Esophagus squamous epithelium (tissue), 5 donors: Measurements from ENCODE around the gene RRAS2. TPM values are rescaled to one million over a fixed set of nuclear protein-coding genes. Genes with fewer than 3 reads are reported as not detected.
A peak's percentile ranks its signal among the peaks of the same experiment; 100 is the strongest.

Experiments
- DNase-seq: peaks from one replicate; lab custom pipeline; 2025; lab: John Stamatoyannopoulos, UW
- H3K27ac ChIP-seq, 4 donors: fragments of 200-600 bp; sonication (generic); one replicate each; pipeline ENCODE4 v1.5.1; 2016 to 2019; ENCODE audit warnings: mild to moderate bottlenecking in 1 of 4
- H3K27me3 ChIP-seq, 4 donors: fragments of 200-600 bp; sonication (generic); 1 replicate in 3 of 4; 2 replicates in 1 of 4; pipeline versions ENCODE4 v1.5.1 to v1.6.0; 2017 to 2021; ENCODE audit warnings: antibody characterized with exemption in 1 of 4
- H3K36me3 ChIP-seq, 3 donors: fragments of 200-600 bp; sonication (generic); one replicate each; pipeline ENCODE4 v1.5.1; 2016 to 2019
- H3K4me1 ChIP-seq, 3 donors: fragments of 200-600 bp; sonication (generic); one replicate each; pipeline ENCODE4 v1.5.1; 2017 to 2019
- H3K4me3 ChIP-seq, 4 donors: fragments of 200-600 bp; sonication (generic); 1 replicate in 3 of 4; 2 replicates in 1 of 4; pipeline ENCODE4 v1.5.1; 2016 to 2019; ENCODE audit warnings: mild to moderate bottlenecking in 2 of 4, moderate library complexity in 1 of 4
- H3K9me3 ChIP-seq, 3 donors: fragments of 200-600 bp; sonication (generic); one replicate each; pipeline ENCODE4 v1.5.1; 2016 to 2019
- POLR2A ChIP-seq, 4 donors: fragments of 450-650 bp; IDR thresholded peaks; one replicate each; pipeline ENCODE4 v1.6.1; 2017; ENCODE audit warnings: antibody characterized with exemption in 4 of 4, mild to moderate bottlenecking in 4 of 4, moderate library complexity in 3 of 4
- WGBS, 2 donors: methylation state at CpG; one replicate each; pipeline ENCODE4 v1.1.5; 2018; 5-methylcytosine and 5-hydroxymethylcytosine counted together
- intact Hi-C: fragments of 100-400 bp; cut with DNase I; formaldehyde crosslinking; loops from one replicate; pipeline ENCODE4 v1.15.0; 2022
- total RNA-seq, 4 donors: library from RNA; depleted of rRNA; stranded (reverse); fragments of >200 nt; gene quantifications; one replicate each; pipeline ENCODE4 v1.1.0, GENCODE V29; 2016
- TF ChIP-seq, protein P1 (sequence below), 6 experiments: fragments of 450-650 bp in 4 of 6; fragments of 200-600 bp in 2 of 6; sonication (generic) in 2 of 6; IDR thresholded peaks; one replicate each; pipeline ENCODE4 v1.5.1; 2016 to 2019; ENCODE audit warnings: antibody characterized with exemption in 6 of 6, mild to moderate bottlenecking in 4 of 6, moderate library complexity in 4 of 6
- donor health status: DM: yes; HTN: yes; CAD: no.

The RRAS2 gene
- total RNA-seq, 4 donors from 2014 or later = 14.1 to 42.5 (median 29.0) TPM

GRCh38 chr11:14240951-14241350 lies 118.0 kb downstream of the RRAS2 start:
- TF ChIP-seq POLR2A (IDR thresholded peaks at IDR 0.05) = no peak
- TF ChIP-seq, protein P1, sequence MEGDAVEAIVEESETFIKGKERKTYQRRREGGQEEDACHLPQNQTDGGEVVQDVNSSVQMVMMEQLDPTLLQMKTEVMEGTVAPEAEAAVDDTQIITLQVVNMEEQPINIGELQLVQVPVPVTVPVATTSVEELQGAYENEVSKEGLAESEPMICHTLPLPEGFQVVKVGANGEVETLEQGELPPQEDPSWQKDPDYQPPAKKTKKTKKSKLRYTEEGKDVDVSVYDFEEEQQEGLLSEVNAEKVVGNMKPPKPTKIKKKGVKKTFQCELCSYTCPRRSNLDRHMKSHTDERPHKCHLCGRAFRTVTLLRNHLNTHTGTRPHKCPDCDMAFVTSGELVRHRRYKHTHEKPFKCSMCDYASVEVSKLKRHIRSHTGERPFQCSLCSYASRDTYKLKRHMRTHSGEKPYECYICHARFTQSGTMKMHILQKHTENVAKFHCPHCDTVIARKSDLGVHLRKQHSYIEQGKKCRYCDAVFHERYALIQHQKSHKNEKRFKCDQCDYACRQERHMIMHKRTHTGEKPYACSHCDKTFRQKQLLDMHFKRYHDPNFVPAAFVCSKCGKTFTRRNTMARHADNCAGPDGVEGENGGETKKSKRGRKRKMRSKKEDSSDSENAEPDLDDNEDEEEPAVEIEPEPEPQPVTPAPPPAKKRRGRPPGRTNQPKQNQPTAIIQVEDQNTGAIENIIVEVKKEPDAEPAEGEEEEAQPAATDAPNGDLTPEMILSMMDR (IDR thresholded peaks at IDR 0.05) = no peak
- no peaks in the 10 kb centered on the region for H3K27me3 ChIP-seq
- intact Hi-C loops = loop anchor here (10.0 kb wide), 1 partner anchor 466 kb away; no protein-coding TSS in a partner anchor
- no peaks in the 10 kb centered on the region for H3K36me3 ChIP-seq
- H3K4me1 ChIP-seq = no peaks in the 10 kb centered on the region
- H3K27ac ChIP-seq = no peak overlapping the region
- no peak overlapping the region for H3K4me3 ChIP-seq
- WGBS, 2 donors = 93 to 96% methylated on average over 4 of the region's 4 CpGs
- DNase-seq = no peak
- no peaks in the 10 kb centered on the region for H3K9me3 ChIP-seq

GRCh38 chr11:14240221-14240620 lies 118.8 kb downstream of the RRAS2 start:
- intact Hi-C loops = loop anchor here (10.0 kb wide), 1 partner anchor 465 kb away; no protein-coding TSS in a partner anchor

GRCh38 chr11:14237444-14237961 lies 121.5 kb downstream of the RRAS2 start:
- intact Hi-C loops = no loop called here
- Histone ChIP-seq H3K36me3 (no peaks in the 10 kb centered on the region), H3K4me1 (no peaks in the 10 kb centered on the region), H3K27ac (peak overlapping the region in 1 of 4 donors; percentile 34), H3K4me3 (no peak overlapping the region), H3K9me3 (no peaks in the 10 kb centered on the region), H3K27me3 (no peaks in the 10 kb centered on the region)
- no peak for DNase-seq
- TF ChIP-seq, protein P1 (IDR thresholded peaks at IDR 0.05) = no peak
- TF ChIP-seq POLR2A (IDR thresholded peaks at IDR 0.05) = no peak
- 51 to 57% methylated on average over 9 of the region's 9 CpGs for WGBS, 2 donors

More at GRCh38 chr11:14240221-14240620, 118.8 kb downstream of the RRAS2 start:
- no peak overlapping the region for H3K4me3 ChIP-seq
- no peak overlapping the region for H3K27ac ChIP-seq
- DNase-seq = no peak
- no peaks in the 10 kb centered on the region for H3K4me1 ChIP-seq
- TF ChIP-seq, protein P1 (IDR thresholded peaks at IDR 0.05) = no peak
- TF ChIP-seq POLR2A (IDR thresholded peaks at IDR 0.05) = no peak
- no peaks in the 10 kb centered on the region for H3K27me3 ChIP-seq
- no peaks in the 10 kb centered on the region for H3K36me3 ChIP-seq
- no peaks in the 10 kb centered on the region for H3K9me3 ChIP-seq

GRCh38 chr11:14235701-14236100 lies 123.3 kb downstream of the RRAS2 start:
- Histone ChIP-seq H3K4me1 (no peaks in the 10 kb centered on the region), H3K27me3 (peaks cover 0 to 5% (median 0%) of the 10 kb centered on the region in 4 donors), H3K4me3 (no peak overlapping the region), H3K9me3 (no peaks in the 10 kb centered on the region), H3K36me3 (no peaks in the 10 kb centered on the region), H3K27ac (no peak overlapping the region)
- TF ChIP-seq POLR2A (IDR thresholded peaks at IDR 0.05) = no peak
- TF ChIP-seq, protein P1 (IDR thresholded peaks at IDR 0.05) = no peak
- intact Hi-C loops = no loop called here
- DNase-seq = no peak
- WGBS, 2 donors = 60 to 74% methylated on average over 1 of the region's 1 CpG

GRCh38 chr11:14234446-14234845 lies 124.5 kb downstream of the RRAS2 start:
- no peak overlapping the region for H3K4me3 ChIP-seq
- DNase-seq = no peak
- no peaks in the 10 kb centered on the region for H3K9me3 ChIP-seq
- H3K27me3 ChIP-seq = peaks cover 0 to 12% (median 0%) of the 10 kb centered on the region in 4 donors
- TF ChIP-seq, protein P1 (IDR thresholded peaks at IDR 0.05) = no peak
- TF ChIP-seq POLR2A (IDR thresholded peaks at IDR 0.05) = no peak
- 80 to 84% methylated on average over 5 to 6 of the region's 6 CpGs for WGBS, 2 donors
- intact Hi-C loops = no loop called here
- no peak overlapping the region for H3K27ac ChIP-seq
- H3K4me1 ChIP-seq = no peaks in the 10 kb centered on the region
- no peaks in the 10 kb centered on the region for H3K36me3 ChIP-seq
